ENCODE data around the gene CEP112.

DNA sequence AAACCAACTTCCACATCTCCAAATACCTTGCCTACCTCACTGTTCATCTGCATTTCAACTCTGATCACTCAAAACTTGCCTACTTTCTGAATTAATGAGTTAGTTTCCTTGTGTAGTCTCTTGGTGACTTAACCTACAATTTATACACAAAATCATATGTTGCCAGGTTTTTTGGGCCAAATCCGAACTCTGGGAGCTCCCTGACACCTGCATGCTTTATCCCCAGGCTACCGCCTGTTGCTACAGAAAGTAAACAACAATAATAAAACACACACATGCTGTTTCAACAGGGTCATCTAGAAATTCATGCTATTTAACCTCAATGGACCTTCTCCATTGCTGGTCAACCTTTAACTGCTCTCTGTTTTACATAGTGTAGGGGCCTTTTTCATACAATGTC is 526.0 kb downstream of the CEP112 start:
- TF ChIP-seq POLR2A (IDR thresholded peaks at IDR 0.05; ENCODE audit: low read depth, low read length) (no peak), PAX5 (IDR thresholded peaks at IDR 0.05; ENCODE audit: insufficient read depth, low read length, severe bottlenecking) (no peak)

Data from GM12891 (cell line).